ENCODE measurements around the gene SYT9. TPM values are rescaled to one million over a fixed set of nuclear protein-coding genes. Genes with fewer than 3 reads are reported as not detected.

SYT9 gene
- polyA plus RNA-seq, 1 donor from 2014 or later, result 2.3 TPM

GRCh38 chr11:7467652-7468051, 215.9 kb downstream of the SYT9 start:
- Histone ChIP-seq H3F3A (ENCODE audit: insufficient read depth, low read length, poor library complexity, severe bottlenecking) (no peaks in the 10 kb centered on the region), H3K9ac (ENCODE audit: low read length) (no peak overlapping the region), H3K4me2 (ENCODE audit: low read length) (no peak overlapping the region), H2AFZ (ENCODE audit: low read depth, low read length) (no peak overlapping the region), H3K9me2 (ENCODE audit: insufficient read depth, low read length) (no peaks in the 10 kb centered on the region), H3K27me3 (ENCODE audit: insufficient read depth, low read depth, low read length) (no peaks in the 10 kb centered on the region), H3K9me3 (ENCODE audit: low read length) (no peaks in the 10 kb centered on the region), H3K4me3 (ENCODE audit: low read length) (no peak overlapping the region), H4K20me1 (ENCODE audit: insufficient read depth) (no peaks in the 10 kb centered on the region), H3K36me3 (ENCODE audit: insufficient read depth, low read length) (no peaks in the 10 kb centered on the region), H3K79me2 (replicated peaks; ENCODE audit: insufficient read depth, low read length) (no peaks in the 10 kb centered on the region), H3K27ac (ENCODE audit: low read length) (no peak overlapping the region)
- TF ChIP-seq RAD21 (conservative IDR thresholded peaks at IDR 0.05), result no peak
- TF ChIP-seq SMC3 (conservative IDR thresholded peaks at IDR 0.05; ENCODE audit: poor library complexity), result no peak
- TF ChIP-seq POLR2AphosphoS5 (IDR thresholded peaks at IDR 0.05), result no peak
- TF ChIP-seq, protein P1, sequence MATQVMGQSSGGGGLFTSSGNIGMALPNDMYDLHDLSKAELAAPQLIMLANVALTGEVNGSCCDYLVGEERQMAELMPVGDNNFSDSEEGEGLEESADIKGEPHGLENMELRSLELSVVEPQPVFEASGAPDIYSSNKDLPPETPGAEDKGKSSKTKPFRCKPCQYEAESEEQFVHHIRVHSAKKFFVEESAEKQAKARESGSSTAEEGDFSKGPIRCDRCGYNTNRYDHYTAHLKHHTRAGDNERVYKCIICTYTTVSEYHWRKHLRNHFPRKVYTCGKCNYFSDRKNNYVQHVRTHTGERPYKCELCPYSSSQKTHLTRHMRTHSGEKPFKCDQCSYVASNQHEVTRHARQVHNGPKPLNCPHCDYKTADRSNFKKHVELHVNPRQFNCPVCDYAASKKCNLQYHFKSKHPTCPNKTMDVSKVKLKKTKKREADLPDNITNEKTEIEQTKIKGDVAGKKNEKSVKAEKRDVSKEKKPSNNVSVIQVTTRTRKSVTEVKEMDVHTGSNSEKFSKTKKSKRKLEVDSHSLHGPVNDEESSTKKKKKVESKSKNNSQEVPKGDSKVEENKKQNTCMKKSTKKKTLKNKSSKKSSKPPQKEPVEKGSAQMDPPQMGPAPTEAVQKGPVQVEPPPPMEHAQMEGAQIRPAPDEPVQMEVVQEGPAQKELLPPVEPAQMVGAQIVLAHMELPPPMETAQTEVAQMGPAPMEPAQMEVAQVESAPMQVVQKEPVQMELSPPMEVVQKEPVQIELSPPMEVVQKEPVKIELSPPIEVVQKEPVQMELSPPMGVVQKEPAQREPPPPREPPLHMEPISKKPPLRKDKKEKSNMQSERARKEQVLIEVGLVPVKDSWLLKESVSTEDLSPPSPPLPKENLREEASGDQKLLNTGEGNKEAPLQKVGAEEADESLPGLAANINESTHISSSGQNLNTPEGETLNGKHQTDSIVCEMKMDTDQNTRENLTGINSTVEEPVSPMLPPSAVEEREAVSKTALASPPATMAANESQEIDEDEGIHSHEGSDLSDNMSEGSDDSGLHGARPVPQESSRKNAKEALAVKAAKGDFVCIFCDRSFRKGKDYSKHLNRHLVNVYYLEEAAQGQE (IDR thresholded peaks at IDR 0.05; ENCODE audit: borderline replicate concordance), result no peak
- TF ChIP-seq EZH2 (IDR thresholded peaks at IDR 0.05; ENCODE audit: borderline replicate concordance, insufficient read depth, low read length, poor library complexity, severe bottlenecking), result no peak

DNA sequence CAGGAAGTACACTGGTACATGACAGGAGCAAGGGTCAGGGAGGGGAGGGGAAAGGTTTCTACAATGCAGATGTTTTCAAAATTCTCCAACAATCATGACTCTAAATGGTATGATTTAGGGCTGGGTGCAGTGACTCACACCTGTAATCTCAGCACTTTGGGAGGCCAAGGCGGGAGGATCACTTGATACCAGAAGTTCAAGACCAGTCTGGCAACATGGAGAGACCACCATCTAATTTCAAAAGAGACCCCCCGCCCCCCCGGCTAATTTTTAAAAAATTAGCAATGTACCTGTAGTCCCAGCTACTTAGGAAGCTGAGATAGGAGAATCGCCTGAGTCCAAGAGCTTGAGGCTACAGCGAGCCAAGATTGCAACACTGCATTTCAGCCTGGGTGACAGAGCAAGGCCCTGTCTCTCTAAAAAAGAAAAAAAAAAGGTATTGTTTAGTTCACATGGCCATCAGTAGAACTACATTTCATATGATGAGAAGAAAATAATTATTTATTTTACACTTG, 217.7 kb downstream of the SYT9 start:
- no peak overlapping the region for H3K4me2 ChIP-seq (ENCODE audit: low read length)
- no peaks in the 10 kb centered on the region for H3K27me3 ChIP-seq (ENCODE audit: insufficient read depth, low read depth, low read length)
- H3K36me3 ChIP-seq (ENCODE audit: insufficient read depth, low read length), result no peaks in the 10 kb centered on the region
- H2AFZ ChIP-seq (ENCODE audit: low read depth, low read length), result no peak overlapping the region
- H3F3A ChIP-seq (ENCODE audit: insufficient read depth, low read length, poor library complexity, severe bottlenecking), result no peaks in the 10 kb centered on the region
- H3K27ac ChIP-seq (ENCODE audit: low read length), result no peak overlapping the region
- H3K4me3 ChIP-seq (ENCODE audit: low read length), result no peak overlapping the region
- no peak overlapping the region for H3K9ac ChIP-seq (ENCODE audit: low read length)
- no peaks in the 10 kb centered on the region for H3K79me2 ChIP-seq (replicated peaks; ENCODE audit: insufficient read depth, low read length)
- no peak for TF ChIP-seq SMC3 (conservative IDR thresholded peaks at IDR 0.05; ENCODE audit: poor library complexity)
- no peak for TF ChIP-seq TAF1 (IDR thresholded peaks at IDR 0.05; ENCODE audit: low read depth)
- TF ChIP-seq RAD21 (conservative IDR thresholded peaks at IDR 0.05), result no peak
- no peak for TF ChIP-seq MXI1 (conservative IDR thresholded peaks at IDR 0.05; ENCODE audit: poor library complexity, severe bottlenecking)
- TF ChIP-seq EP300 (conservative IDR thresholded peaks at IDR 0.05; ENCODE audit: poor library complexity, severe bottlenecking), result no peak
- TF ChIP-seq, protein P1 (IDR thresholded peaks at IDR 0.05; ENCODE audit: borderline replicate concordance), result no peak
- TF ChIP-seq, protein P2, sequence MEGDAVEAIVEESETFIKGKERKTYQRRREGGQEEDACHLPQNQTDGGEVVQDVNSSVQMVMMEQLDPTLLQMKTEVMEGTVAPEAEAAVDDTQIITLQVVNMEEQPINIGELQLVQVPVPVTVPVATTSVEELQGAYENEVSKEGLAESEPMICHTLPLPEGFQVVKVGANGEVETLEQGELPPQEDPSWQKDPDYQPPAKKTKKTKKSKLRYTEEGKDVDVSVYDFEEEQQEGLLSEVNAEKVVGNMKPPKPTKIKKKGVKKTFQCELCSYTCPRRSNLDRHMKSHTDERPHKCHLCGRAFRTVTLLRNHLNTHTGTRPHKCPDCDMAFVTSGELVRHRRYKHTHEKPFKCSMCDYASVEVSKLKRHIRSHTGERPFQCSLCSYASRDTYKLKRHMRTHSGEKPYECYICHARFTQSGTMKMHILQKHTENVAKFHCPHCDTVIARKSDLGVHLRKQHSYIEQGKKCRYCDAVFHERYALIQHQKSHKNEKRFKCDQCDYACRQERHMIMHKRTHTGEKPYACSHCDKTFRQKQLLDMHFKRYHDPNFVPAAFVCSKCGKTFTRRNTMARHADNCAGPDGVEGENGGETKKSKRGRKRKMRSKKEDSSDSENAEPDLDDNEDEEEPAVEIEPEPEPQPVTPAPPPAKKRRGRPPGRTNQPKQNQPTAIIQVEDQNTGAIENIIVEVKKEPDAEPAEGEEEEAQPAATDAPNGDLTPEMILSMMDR (IDR thresholded peaks at IDR 0.05; ENCODE audit: poor library complexity, severe bottlenecking), result no peak
- TF ChIP-seq POLR2AphosphoS5 (IDR thresholded peaks at IDR 0.05), result no peak
- TF ChIP-seq EZH2 (IDR thresholded peaks at IDR 0.05; ENCODE audit: borderline replicate concordance, insufficient read depth, low read length, poor library complexity, severe bottlenecking), result no peak
- no peaks in the 10 kb centered on the region for H4K20me1 ChIP-seq (ENCODE audit: insufficient read depth)
- H3K9me2 ChIP-seq (ENCODE audit: insufficient read depth, low read length), result no peaks in the 10 kb centered on the region
- no peaks in the 10 kb centered on the region for H3K9me3 ChIP-seq (ENCODE audit: low read length)
